Stimulated activated CD4-positive, alpha-beta T cell treated with anti-CD3 and anti-CD28 coated beads, TNF-alpha, amount 100 ng/mL, for 24 hours (primary cell): ENCODE data around the gene FAM234A.
A peak's percentile ranks its signal among the peaks of the same experiment; 100 is the strongest.
"Not testable (repeated sequence)": the region's sequence is repeated elsewhere in the genome, so short reads cannot be mapped to it uniquely, and the experiment has no call there.

Experiments used
- DNase-seq, 3 experiments: peaks; one replicate each; pipeline ENCODE4 v3.0.0-alpha.2; 2020; ENCODE audit warnings: low read depth in 3 of 3

Gene FAM234A, protein sequence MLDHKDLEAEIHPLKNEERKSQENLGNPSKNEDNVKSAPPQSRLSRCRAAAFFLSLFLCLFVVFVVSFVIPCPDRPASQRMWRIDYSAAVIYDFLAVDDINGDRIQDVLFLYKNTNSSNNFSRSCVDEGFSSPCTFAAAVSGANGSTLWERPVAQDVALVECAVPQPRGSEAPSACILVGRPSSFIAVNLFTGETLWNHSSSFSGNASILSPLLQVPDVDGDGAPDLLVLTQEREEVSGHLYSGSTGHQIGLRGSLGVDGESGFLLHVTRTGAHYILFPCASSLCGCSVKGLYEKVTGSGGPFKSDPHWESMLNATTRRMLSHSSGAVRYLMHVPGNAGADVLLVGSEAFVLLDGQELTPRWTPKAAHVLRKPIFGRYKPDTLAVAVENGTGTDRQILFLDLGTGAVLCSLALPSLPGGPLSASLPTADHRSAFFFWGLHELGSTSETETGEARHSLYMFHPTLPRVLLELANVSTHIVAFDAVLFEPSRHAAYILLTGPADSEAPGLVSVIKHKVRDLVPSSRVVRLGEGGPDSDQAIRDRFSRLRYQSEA

DNA sequence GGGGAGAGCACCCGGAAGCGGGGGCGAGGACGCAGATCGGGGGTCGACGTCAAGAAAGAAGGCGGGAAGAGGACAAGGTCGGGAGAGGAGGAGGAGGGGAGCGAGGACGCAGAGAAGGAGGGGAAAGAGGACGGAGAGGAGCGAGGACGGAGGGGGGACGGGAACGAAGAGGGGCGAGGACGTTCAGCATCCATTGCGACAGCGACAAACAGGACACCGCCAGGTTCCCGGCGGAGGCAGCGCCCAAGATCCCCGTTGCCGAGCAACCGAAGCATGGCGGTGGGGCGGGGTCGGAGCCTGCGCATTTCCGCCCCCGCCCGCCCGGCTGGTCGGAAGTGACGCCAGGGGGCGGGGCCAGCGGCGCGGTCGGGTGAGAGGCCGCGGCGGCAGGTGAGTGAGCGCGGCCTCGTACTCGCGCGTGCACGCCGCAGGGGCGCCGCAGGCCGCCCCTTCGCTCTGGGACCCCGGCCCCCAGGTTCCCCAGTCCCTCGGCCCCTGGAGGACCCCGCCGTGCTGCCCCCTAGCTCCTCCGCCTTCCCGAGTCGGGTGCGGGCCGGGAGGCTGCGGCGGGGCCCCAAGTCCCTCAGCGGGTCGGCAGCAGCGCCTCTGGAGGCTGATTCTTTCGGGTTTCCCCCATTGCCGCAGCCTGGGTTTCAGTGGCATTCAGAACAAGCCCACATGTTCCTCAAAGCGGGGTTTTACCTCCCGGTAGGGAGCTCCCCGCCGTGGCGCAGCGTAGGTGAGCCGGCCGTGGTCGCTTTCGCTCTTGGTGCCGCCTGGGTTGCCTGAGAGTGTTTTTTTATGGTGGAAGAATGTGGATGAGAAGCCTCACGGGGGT lies at the start of gene FAM234A:
Gene FAM234A, plus strand, starts transcription at position 354 of the 838 bp plus-strand sequence. CDS start 19,593 bp downstream, outside the sequence.
- peak; percentile 88 to 93 (median 91) for DNase-seq

DNA sequence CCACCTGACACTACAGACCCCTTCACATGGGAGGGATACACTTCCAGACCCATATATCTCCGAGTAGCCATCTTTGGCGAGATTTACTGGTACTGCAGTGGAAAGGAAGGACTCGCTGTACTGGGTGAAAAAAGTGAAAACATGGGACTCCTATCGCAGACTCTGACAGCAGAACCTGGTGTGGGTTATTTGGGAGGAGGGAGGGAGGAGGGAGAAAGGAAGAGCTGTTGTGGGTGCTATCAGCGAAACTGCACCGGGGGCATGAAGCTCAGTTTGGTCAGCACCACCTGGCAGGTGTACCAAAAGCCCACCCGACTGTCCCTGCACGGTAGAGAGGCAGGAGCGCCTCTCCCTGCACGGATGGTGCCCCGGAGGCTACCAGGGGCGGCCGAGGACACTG lies 49.4 kb upstream of the FAM234A start:
- no peak for DNase-seq

DNA sequence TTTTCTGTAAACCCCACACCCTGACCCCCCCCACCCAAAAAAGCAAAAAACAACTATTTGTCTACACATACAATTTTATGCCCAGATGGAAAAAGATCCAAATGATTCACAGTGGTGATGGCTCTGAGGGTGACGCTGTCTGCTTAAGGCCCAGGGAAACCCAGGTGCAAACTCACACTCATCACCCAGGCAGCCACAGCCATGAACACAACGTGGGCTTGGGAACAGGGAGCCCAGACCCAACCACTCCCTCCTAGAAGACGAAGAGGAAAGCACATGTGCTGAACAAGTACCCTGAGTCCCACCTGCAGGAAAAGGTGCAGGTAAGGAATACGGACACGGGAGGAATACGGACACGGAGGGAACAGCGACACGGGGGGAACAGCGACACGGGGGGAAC lies 48.9 kb upstream of the FAM234A start:
- DNase-seq: no peak

DNA sequence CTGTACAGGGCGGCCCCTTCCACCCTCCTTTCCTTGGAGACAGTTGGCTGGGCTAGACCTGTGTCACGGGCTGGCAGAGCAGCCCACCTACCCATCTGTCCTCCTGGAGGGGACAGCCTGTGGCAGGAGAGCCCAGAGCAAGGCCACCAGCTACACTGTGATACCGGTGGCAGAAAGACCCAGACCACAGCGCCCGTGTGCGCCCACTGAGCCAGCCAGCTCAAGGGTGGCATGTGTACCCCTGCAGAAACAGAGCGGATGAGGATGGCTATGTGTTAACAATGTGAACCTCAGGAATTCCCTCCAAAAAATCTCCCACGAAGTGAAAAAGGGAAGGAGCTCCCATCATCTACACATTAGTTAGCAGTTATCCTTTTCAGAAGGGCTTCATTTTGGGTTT lies 47.3 kb upstream of the FAM234A start:
- no peak for DNase-seq

DNA sequence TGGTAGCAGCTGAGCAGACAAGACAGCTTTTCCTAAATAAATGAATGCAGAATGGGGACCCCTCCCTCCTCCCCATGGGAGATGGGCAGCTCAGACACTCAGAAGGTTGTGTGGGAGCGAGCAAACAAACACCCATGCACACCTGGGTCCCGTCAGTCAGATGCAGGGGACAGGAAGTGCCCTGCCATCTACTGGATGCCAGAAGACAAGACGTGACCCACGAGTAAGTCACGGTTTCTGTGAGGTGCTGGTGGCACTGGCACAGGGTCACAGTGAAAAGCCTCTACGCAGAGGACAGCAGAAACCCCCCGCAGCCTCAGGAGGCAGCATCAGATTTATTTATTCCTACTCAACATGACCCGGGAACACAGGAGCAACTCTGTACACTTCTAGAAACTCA lies 45.9 kb upstream of the FAM234A start:
- no peak for DNase-seq

DNA sequence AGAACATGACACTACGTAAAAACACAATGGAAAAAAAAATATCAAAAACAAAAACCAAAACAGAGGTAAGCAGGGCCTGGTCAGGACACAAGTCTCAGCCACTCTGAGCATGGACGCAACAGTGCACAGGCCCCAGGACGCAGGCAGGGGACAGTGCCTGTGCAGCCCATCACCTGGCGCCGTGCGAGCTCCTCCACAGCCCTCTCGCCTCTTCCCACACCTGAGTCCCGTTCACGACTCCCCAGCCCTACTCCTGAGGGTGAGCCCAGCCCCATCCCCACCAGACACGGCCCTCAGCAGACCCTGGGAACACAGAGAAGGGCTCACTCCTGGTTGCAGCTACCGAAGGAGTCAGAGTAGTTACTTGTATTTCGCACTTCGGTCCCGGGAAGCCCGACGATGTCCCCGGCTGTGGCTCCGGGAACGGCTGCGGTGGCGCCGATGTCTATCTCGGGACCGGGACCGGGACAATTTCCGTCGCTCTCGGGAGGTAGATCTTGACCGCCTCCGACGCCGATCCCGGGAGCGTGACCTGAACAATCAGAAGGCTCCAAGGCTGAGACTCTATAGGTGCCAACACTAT lies 44.9 kb upstream of the FAM234A start:
- DNase-seq: no peak

DNA sequence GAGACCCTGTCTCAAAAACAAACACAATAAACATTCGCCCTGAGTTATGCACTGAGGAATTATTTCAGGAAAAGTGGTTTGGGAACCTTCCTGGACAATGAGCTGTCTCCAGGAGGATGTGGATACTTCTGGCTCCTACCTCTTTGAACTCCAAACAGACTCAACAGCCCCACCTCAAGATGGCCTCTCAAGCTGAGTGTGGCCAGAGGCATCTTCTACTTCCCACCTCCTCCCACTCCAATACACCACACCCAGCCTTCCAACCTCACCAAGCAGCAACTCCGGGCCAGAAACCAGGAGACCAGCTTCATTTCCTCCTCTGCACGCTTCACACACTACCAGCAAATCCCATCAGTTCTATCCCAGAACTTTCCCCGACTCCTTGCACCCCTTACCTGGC lies 42.8 kb upstream of the FAM234A start:
- DNase-seq: no peak

DNA sequence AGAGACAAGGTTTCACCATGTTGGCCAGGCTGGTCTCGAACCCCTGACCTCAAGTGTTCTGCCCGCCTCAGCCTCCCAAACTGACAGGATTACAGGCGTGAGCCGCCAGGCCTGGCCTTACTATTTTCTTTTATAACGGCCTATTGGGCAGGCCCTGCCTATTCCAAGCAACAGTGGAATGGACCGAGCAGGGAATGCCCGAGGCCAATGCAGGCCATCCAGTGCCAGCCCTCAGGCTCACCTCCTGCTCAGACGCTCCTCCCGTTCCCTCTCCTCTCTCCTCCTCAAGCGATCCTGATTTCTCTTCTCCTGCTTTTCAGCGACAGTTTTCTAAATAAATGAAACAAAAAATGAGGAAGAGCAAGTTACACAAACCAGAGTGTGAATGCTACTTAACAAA lies 41.9 kb upstream of the FAM234A start:
- DNase-seq: no peak

DNA sequence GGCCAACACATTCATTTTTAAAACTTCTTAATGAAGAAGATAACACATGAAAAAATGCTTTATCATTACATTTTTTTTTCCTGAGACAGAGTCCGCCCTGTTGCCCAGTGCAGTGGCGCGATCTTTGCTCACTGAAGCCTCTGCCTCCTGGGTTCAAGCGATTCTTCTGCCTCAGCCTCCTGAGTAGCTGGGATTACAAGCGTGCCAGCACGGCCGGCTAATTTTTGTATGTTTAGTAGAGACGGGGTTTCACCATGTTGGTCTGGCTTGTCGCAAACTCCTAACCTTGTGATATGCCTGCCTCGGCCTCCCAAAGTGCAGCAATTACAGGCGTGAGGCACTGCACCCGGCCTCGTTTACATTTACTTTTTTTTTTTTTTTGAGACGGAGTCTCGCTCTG lies 41.2 kb upstream of the FAM234A start:
- DNase-seq: no peak

DNA sequence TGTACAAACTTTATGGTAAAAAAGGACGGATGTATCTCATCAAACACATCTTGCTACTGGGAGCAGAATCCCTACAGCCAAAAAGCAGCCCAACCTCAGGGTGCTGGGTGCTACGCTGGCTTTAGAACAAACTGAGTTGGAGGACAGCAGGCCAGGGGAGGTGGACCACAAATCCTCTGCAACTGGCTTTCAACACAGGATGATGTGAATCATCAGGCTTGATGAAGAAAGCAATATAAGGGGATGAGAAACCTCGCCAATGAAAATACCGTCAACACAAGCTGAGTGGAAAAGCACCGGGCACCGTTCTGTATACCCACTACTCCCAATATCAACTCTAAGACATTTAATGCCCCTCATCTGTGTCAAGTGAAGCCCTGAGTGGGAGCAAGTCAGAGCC lies 40.1 kb upstream of the FAM234A start:
- no peak for DNase-seq

DNA sequence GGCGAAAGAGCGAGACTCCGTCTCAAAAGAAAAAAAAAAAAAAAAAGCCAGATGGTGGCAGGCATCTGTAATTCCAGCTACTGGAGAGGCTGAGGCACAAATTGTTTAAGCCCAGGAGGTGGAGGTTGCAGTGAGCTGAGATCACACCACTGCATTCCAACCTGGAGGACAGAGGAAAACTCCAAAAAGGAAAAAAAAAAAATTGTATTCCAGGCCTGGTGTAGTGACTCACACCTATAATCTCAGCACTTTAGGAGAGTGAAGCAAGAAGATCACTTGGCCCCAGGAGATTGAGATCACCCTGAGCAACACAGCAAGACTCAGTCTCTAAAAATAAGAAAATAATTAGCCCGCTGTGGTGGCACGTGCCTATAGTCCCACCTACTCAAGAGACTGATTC lies 34.2 kb upstream of the FAM234A start:
- no peak for DNase-seq

DNA sequence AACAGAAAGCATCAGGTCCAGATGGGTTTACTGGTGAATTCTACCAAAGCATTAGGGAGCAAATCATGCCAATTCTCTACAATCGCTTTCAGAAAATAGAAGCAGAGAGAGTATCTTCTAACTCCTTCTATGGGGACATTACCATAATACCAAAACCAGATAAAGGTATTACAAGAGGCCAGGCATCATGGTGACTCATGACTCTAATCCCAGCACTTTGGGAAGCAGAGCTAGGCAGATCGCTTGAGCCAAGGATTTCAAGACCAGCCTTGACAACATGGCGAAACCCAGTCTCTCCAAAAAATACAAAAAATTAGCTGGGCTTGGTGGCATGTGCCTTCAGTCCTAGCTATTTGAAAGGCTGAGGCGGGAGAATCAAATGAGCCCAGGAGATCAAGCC lies 31.4 kb upstream of the FAM234A start:
- DNase-seq: no peak

DNA sequence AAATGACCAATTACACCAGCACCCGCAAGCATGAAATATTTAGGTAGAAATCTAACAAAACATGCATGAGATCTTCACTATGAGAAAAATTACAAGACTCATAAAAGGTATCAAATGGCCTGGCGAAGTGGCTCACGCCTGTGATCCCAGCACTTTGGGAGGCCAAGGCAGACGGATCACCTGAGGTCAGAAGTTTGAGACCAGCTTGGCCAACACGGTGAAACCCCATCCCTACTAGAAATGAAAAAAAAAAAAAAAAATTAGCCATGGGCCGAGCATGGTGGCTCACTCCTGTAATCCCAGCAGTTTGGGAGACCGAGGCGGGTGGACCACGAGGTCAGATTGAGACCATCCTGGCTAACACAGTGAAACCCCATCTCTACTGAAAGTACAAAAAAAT lies 30.6 kb upstream of the FAM234A start:
- not testable (repeated sequence) for DNase-seq

DNA sequence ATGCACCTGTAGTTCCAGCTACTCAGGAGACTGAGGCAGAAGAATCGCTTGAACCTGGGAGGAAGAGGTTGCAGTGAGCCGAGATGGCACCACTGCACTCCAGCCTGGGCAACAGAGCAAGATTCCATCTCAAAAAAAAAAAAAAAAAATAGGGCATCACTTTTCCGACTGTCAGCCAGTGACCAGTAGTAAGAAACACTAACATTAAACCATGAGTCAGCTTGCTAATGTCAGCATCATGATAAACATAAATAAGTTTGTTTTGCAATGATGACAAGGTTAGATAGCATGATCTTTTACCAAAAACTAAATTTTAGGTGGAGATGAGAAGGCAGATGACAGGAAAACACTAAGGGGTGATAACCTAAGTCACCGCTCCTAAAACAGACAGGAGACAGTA lies 25.3 kb upstream of the FAM234A start:
- DNase-seq: not testable (repeated sequence)

DNA sequence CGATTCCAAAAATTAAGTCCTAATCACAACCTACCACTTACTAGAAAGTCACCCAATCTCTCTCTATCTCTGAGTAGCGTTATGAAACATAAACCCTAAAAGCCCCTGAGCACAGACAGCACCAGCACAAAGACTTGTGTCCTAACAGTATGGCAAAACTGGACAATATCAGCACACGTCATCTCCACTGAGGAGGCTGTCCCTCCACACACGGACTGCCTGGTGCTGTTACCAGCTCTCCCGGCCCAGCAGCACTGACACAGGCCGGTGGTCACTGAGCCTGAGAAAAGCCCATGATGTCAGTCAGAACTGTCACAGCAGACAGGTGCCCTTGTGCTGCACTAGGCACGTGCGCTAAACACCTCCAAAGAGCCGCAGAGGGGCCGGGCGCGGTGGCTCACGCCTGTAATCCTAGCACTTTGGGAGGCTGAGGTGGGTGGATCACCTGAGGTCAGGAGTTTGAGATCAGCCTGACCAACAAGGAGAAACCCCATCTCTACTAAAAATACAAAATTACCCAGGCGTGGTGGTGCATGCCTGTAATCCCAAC lies 22.9 kb upstream of the FAM234A start:
- DNase-seq: not testable (repeated sequence)

DNA sequence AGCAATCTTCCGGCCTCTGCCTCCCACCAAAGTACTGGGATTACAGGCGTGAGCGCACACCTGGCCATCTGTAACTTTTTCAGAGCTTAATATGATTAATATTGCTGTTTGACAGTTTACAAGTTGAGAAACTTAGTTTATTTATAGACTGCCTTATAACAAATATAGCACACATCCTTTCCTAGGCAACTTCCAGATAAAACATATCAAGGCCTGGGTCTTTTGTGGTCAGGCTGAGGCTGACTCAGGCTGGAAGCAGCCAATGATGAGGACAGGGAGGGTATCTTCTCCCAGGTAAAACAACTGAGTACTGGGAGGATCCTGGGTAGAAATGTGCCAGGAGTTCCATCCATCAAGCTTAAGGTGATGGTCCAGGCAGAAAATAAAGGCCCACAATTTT lies 21.6 kb upstream of the FAM234A start:
- no peak for DNase-seq

DNA sequence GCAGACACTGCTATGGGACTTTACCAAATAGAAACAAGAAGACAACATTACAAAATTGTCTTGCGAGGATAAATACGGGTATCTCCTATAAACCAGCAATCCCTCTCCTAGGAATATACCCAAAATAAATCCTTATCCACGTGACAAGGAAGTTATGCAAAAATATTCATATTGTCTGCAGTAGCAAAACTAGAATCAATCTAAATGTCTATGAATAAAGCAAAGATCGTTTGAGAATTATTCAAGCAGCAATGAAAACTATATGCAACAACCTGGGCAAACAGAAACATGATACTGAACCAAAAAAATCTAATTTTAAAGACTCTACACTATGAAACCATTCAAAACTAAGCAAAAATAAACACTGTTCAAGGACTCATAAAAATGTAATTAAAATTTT lies 14.6 kb upstream of the FAM234A start:
- no peak for DNase-seq

DNA sequence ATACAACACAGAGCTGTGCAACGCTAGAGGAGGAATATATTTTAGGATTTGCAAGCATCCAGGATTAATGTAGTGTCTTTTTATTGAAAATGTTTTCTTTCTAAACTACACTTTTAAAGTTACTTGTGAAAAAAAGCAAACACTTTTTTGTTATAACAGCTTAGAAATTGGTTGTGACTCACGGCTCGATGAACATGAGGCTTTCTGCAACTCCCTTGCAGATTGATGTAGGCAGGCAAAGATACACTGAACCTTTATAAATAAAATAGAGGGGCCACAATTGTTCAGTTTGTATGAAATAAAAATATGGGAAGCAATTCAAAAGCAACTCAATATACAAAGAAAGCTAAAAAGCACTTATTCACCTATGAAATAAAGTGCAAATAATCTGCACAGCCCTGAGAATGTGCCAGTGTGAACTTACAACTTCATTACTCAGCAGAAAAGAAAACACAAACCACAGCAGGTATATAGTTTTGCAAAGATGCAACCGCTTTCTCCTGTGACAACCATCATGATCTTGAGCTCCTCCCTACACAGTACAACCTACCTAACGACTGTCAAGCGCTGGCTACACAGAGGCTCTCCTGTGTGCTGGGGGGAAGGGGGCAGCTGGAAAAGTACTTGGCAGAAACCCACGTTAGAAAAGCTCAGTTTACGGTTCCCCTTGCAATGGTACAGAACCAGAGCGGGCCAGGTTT lies 6.3 kb upstream of the FAM234A start:
- DNase-seq: no peak

DNA sequence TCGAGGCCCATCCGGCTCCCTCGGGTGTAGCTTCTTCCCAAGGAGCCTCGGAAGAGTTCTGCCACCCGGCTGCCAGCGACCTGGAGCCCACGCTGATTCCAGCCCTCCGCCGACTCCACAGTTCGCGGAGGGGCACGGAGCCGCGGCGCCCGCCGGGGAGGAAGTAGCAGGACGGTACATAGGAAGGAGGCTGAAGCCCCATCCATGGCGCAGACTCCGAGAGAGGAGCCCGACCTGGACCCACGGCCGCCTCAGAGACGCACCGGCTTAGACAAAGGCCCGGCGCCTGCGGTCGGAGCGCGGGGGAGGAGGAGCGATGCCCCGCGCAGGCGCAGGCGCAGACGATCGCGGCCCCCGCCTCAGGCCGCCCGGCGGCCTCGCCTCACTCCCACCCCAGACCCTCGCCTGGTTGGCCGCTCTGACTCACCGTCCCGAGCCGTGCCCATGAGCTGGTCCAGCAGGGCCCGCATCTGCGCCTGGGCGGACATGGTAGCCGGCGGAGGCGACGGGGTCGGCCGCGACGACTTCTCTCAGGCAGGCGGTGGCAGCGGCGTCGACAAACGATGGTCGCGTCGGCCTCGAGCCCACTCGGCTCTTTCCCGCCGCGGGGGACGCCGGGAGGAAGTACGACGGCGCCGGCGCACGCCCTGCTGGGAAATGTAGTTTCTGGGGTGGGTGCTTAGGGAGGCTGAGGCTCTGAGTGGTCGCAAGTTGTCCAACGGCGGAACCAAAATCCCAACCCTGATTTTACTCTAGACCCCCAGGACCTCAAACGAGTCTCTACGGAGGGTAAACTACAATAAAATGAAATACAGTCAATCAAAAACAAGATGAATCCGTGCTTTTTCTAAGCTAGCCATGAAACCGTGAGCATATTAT lies 5.5 kb upstream of the FAM234A start, which contains the start of gene LUC7L:
Gene LUC7L, minus strand, starts transcription at position 598 of the 879 bp plus-strand sequence. Its CDS starts 110 bp downstream, at position 488.
- peak; percentile 73 to 86 (median 77) for DNase-seq

DNA sequence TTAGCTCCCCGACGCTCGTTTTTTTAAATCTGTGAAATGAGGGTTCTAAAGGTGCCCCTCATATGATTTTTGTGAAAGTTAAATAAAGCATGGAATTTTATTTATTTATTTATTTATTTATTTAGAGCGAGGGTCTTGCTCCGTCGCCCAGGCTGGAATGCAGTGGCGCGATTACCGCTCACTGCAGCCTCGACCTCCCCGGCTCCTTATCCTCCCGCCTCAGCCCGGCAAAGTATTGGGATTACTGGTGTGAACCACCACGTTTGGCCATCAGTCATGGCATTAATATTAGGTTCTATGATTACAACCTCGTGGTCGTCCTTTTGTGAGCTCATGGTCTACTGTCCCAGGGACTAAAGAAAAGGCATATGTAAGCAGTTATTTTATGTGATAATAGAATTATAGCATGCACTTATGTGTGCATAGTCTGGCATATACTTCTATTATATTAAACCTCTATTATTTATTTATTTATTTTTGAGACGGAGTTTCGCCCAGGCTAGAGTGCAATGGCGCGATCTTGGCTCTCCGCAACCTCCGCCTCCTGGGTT lies 4.8 kb upstream of the FAM234A start:
- no peak for DNase-seq
